HG03521 (cell line): ENCODE measurements around the gene RABGGTA.
"Not testable (repeated sequence)": the region's sequence is repeated elsewhere in the genome, so short reads cannot be mapped to it uniquely, and the experiment has no call there.

Experiments
- ATAC-seq: cut with Tn5 transposase; IDR thresholded peaks from one replicate; pipeline ENCODE4 v1.9.1; 2021; ENCODE audit warnings: mild to moderate bottlenecking, moderate library complexity; ENCODE audit not compliant: unreplicated experiment

Gene RABGGTA

GRCh38 chr14:24222987-24223386, 48.4 kb downstream of the RABGGTA start:
- ATAC-seq, result not testable (repeated sequence)

DNA sequence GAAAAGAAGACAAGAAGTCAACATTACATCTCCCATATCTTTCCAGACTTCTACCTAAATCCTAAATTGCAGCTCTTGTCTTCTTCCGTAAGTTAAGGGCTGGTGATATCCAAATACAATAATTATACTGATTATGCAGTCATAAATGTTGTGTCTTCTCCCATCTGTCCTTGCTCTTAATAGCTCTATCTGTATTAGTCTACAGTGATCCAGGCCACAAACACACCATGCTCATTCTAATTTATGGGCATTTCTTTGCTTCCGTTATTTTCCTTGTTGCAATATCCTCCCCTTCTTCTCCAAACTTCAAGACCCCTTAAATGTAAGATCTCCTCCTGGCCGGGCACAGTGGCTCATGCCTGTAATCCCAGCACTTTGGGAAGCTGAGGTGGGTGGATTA, 51.9 kb downstream of the RABGGTA start:
- ATAC-seq, result no peak

DNA sequence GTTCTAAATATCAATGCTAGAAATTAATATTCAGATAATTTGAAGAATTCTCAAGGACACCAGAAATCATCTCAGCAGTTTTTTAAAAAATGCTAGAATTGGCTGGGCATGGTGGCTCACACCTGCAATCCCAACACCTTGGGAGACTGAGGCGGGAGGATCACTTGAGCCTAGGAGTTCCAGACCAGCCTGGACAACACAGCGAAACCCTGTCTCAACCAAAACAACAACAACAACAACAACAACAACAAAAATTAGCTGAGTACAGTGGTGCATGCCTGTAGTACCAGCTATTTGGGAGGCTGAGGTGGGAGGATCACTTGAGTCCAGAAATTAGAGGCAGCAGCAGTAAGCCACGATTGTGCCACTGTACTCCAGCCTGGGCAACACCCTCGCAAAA, 52.3 kb downstream of the RABGGTA start:
- no peak for ATAC-seq

- ATAC-seq, result not testable (repeated sequence)
Observed at GRCh38 chr14:24216876-24217275, 54.5 kb downstream of the RABGGTA start.

DNA sequence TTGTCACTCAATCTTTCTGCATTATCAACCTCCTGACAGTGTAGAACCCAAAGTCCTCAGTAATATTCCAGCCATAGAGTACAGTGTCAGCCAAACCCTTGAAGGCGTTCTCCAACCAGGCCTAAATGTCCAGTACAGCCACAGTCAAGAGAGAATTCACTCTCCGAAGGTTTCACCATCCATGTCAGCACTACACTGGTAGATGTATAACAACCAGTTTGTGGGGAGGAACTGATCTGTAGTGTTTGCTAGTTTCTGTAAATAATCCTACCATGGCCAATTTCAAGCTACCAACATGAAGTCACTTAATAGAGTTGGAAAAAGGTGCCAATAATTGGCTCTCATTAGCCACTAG, 55.1 kb downstream of the RABGGTA start:
- ATAC-seq, result no peak
